NCI-H524 treated with DMSO at 0.1 percent for 48 hours (cell line): Measurements from ENCODE around the gene ACOT2.
"Not testable (repeated sequence)": the region's sequence is repeated elsewhere in the genome, so short reads cannot be mapped to it uniquely, and the experiment has no call there.

Experiments used
- DNase-seq: peaks from one replicate; lab custom pipeline; 2025; lab: John Stamatoyannopoulos, UW

The ACOT2 gene

GRCh38 chr14:73569185-73569958 lies at the start of gene ACOT2:
TSS of gene ACOT2 (plus strand) at chr14:73569213. CDS start at chr14:73569241, 28 bp downstream.
- peak; percentile 55 for DNase-seq

- no peak for DNase-seq
These were observed 47.8 kb upstream of the ACOT2 start for GRCh38 chr14:73521229-73521628.

- no peak for DNase-seq
These were observed 44.5 kb upstream of the ACOT2 start for GRCh38 chr14:73524493-73524892.

- DNase-seq, result no peak
These were observed 42.7 kb upstream of the ACOT2 start for GRCh38 chr14:73526036-73526984.

GRCh38 chr14:73529356-73529755 lies 39.7 kb upstream of the ACOT2 start:
- not testable (repeated sequence) for DNase-seq

DNA sequence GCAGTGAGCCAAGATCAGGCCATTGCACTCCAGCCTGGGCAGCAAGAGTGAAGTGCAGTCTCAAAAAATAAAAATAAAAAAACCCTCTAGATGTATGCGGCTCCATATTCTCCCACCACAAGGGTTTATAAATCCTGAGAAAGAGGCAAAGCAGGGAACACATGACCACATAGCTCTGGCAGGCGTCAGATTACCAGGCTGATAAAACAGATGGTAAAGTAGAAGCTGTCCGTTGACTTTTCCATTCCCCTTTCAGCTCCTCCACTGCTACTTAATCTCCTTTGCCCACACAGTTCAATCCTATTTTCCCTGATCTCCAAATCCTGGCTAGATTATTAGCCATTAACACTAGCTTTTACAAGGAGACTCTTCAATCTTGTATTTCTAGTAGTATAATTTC lies 37.0 kb upstream of the ACOT2 start:
- not testable (repeated sequence) for DNase-seq

DNA sequence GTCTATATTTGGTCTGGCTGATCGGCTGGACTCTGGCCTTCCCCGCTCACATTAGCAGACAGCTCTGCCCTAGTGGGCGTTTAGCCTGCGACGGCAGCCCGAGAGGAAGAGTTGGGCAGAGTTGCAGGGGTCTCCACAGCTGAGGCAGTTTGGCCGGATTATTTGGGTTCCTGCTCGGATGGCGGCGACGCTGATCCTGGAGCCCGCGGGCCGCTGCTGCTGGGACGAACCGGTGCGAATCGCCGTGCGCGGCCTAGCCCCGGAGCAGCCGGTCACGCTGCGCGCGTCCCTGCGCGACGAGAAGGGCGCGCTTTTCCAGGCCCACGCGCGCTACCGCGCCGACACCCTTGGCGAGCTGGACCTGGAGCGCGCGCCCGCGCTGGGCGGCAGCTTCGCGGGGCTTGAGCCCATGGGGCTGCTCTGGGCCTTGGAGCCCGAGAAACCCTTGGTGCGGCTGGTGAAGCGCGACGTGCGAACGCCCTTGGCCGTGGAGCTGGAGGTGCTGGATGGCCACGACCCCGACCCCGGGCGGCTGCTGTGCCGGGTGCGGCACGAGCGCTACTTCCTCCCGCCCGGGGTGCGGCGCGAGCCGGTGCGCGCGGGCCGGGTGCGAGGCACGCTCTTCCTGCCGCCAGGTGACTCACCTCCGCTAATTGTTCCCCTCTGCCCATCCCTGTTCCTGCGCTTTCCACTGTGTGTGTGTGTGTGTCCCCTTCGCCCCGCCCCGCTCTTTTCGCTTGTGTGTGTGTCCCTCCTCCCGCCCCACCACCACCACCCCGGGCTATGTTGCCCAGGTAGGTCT lies 31.6 kb upstream of the ACOT2 start:
- DNase-seq, result not testable (repeated sequence)

DNA sequence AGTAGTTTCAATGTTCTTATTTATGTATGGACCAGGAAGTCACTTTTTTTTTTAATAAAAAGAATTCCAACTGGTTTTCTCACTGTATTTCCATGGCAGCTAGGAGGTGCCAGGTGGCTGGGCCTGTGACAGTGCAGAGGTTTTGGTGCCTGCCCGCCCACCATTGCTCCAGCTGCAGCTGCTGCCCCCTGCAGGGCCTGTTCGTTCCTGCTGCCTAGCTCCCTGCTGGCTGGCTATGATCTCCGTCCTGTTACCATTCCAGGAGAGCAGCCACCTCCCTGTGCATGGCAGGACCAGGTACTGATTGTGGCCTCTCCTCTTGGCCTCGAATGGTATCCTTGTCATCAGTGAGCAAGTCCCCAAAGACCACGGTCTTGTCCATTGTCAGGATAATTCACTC lies 30.0 kb upstream of the ACOT2 start:
- DNase-seq, result not testable (repeated sequence)

- not testable (repeated sequence) for DNase-seq
These were observed 26.1 kb upstream of the ACOT2 start for GRCh38 chr14:73542961-73543360.

DNA sequence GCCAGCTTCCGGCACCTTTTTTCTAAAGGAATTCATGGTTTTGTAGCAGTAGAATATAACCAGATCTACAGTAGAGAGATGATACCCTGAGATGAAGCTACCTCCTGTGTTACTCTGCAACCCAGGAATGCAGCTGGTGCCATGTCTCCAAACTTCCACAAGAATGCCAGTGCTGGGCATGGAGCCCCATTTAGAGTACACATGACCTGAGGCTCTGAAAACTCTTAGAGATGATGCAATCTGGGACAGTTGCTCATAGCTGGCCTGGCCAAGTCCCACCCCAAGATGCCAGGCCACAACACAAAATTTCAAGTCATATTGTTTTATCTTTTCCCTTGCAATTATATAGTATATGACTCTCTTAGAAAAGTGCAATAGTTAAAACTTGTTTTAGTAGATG lies 23.7 kb upstream of the ACOT2 start:
- DNase-seq, result not testable (repeated sequence)

DNA sequence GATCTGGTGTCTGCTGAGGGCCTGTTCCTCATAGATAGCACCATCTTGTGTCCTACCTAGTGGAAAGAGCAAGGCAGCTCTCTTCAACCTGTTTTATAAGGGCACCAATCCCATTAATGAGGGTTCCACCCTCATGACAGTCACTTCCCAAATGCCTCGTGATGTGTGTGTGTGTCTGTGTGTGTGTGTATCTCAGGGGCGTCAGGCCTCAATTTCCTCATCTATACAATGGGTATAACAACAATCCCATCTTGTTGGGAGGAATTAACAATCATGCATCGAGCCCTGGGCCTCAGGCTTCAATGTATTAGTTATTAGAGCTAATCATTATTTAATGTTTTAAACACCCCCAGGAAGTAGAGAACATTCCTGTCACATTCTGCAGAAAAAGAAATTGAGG lies 19.9 kb upstream of the ACOT2 start:
- DNase-seq, result not testable (repeated sequence)

DNA sequence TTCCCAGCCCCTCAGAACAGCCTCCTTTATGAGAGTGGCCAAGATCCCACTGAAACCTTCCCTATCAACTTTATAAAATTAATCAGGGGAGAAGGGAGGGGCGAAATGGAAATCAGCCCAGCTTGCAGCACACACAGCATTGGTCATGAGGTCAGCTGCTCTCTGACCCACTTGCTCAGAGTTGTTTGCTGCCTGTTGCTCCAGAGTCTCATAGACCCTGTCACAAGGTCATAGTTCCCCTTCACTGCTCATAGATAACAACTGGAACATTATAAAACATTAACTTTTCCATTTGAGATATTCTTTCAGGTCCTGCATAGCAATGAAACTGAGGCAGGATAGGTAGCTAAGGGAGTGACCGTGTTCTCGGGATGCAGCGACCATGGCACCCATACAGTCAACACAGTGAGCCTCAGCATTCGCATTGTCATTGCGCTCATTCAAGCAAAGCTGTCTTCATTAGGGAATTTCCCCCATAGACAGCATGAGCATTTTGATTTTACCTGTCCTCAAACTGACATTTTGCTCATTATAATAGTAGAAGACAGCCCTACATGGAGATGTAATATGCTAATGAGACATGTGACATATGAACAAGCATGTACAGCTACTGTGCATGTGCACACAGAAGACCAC lies 19.0 kb upstream of the ACOT2 start:
- not testable (repeated sequence) for DNase-seq

- DNase-seq, result no peak
These were observed 15.2 kb upstream of the ACOT2 start for GRCh38 chr14:73553845-73554244.

GRCh38 chr14:73557201-73557600 lies 11.8 kb upstream of the ACOT2 start:
- DNase-seq, result not testable (repeated sequence)

GRCh38 chr14:73558238-73558637 lies 10.8 kb upstream of the ACOT2 start:
- DNase-seq, result not testable (repeated sequence)

DNA sequence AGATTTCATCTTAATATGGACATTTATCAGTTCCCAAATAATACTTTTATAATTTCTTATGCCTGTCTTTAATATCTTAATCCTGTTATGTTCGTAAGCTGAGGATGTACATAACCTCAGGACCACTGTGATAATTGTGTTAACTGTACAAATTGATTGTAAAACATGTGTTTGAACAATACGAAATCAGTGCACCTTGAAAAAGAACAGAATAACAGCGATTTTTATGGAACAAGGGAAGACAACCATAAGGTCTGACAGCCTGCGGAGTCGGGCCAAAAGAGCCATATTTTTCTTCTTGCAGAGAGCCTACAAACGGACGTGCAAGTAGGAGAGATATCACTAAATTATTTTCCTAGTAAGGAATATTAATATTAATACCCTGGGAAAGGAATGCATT lies 6.8 kb upstream of the ACOT2 start:
- DNase-seq, result not testable (repeated sequence)

DNA sequence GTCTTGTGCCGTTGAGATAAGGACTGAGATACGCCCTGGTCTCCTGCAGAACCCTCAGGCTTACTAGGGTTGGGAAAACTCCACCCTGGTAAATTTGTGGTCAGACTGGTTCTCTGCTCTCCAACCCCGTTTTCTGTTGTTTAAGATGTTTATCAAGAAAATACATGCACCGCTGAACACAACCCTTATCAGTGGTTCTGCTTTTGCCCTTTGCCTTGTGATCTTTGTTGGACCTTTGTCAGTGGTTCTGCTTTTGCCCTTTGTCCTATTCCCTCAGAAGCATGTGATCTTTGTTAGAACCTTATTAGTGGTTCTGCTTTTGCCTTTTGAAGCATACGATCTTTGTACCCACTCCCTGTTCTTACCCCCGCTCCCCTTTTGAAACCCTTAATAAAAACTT lies 6.3 kb upstream of the ACOT2 start:
- not testable (repeated sequence) for DNase-seq

GRCh38 chr14:73566431-73566830 lies 2.6 kb upstream of the ACOT2 start:
- not testable (repeated sequence) for DNase-seq

GRCh38 chr14:73566935-73567334 lies 2.1 kb upstream of the ACOT2 start:
- DNase-seq, result not testable (repeated sequence)

DNA sequence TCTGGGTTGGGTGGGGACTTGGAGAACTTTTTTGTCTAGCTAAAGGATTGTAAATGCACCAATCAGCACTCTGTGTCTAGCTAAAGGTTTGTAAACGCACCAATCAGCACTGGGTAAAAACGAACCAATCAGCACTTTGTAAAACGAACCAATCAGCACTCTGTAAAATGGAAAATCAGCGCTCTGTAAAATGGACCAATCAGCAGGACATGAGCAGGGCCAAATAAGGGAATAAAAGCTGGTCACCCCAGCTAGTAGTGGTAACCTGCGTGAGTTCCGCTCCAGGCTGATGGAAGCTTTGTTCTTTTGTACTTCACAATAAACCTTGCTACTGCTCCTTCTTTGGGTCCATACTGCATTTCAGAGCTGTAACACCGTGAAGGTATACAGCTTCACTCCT lies 1.7 kb upstream of the ACOT2 start:
- no peak for DNase-seq
